Vagina (tissue), 2 donors: ENCODE measurements around the gene C10orf90.

Source experiments
- POLR2A ChIP-seq, 2 donors: fragments of 450-650 bp; IDR thresholded peaks; one replicate each; pipeline ENCODE4 v1.6.1; 2017; ENCODE audit warnings: antibody characterized with exemption in 2 of 2, mild to moderate bottlenecking in 2 of 2, moderate library complexity in 2 of 2
- POLR2AphosphoS5 ChIP-seq, 2 donors: sonication (generic); formaldehyde crosslinking; IDR thresholded peaks; one replicate each; pipeline ENCODE4 v1.9.0; 2017; ENCODE audit warnings: antibody characterized with exemption in 2 of 2, mild to moderate bottlenecking in 2 of 2, low read depth in 1 of 2; ENCODE audit not compliant: insufficient read depth in 1 of 2
- TF ChIP-seq, protein P1 (sequence below), 3 experiments: fragments of 450-650 bp in 2 of 3; fragments of 200-600 bp in 1 of 3; sonication (generic) in 1 of 3; IDR thresholded peaks; one replicate each; pipeline ENCODE4 v1.5.1; 2017 to 2019; ENCODE audit warnings: antibody characterized with exemption in 3 of 3, mild to moderate bottlenecking in 2 of 3, moderate library complexity in 2 of 3

DNA sequence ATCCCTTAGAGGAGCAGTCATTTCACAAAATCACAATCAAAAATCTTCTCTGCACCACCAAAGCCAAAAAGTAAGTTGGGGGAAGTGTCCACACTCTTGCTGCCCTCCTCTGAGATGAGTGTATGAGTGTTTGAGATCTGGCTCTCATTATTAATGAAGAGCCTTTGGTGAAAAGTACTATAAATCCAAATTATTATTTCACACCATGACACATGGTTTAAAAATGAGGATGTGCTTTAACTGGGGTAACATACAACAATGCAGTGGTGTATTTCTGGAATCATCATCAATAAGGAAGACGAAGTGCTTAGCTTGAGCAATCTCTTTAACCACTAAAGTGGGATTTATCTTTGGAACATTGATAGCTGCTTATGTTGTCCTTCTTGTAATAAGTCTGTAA lies 168.1 kb downstream of the C10orf90 start:
- TF ChIP-seq, protein P1, sequence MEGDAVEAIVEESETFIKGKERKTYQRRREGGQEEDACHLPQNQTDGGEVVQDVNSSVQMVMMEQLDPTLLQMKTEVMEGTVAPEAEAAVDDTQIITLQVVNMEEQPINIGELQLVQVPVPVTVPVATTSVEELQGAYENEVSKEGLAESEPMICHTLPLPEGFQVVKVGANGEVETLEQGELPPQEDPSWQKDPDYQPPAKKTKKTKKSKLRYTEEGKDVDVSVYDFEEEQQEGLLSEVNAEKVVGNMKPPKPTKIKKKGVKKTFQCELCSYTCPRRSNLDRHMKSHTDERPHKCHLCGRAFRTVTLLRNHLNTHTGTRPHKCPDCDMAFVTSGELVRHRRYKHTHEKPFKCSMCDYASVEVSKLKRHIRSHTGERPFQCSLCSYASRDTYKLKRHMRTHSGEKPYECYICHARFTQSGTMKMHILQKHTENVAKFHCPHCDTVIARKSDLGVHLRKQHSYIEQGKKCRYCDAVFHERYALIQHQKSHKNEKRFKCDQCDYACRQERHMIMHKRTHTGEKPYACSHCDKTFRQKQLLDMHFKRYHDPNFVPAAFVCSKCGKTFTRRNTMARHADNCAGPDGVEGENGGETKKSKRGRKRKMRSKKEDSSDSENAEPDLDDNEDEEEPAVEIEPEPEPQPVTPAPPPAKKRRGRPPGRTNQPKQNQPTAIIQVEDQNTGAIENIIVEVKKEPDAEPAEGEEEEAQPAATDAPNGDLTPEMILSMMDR (IDR thresholded peaks at IDR 0.05), result no peak
- TF ChIP-seq POLR2A (IDR thresholded peaks at IDR 0.05) (no peak), POLR2AphosphoS5 (IDR thresholded peaks at IDR 0.05; ENCODE audit: insufficient read depth in 1 of 2, low read depth in 1 of 2) (no peak)
